Fibroblast of lung (primary cell): ENCODE measurements around the gene RBM33.

Experiments used
- CTCF ChIP-seq, 2 donors: IDR thresholded peaks in 1 of 2; conservative IDR thresholded peaks in 1 of 2; 1 replicate in 1 of 2; 2 replicates in 1 of 2; pipeline ENCODE4 v1.5.1; 2011 to 2012; ENCODE audit warnings: low read length in 2 of 2, control low read depth in 1 of 2, inconsistent platforms in 1 of 2, low read depth in 1 of 2, mild to moderate bottlenecking in 1 of 2
- EZH2 ChIP-seq: IDR thresholded peaks from 2 replicates; pipeline ENCODE4 v1.5.1; 2012; ENCODE audit warnings: low read length, control low read depth, mild to moderate bottlenecking; ENCODE audit errors: missing control alignments

GRCh38 chr7:155790666-155791065 lies 146.2 kb downstream of the RBM33 start:
- no peak for TF ChIP-seq CTCF (conservative IDR thresholded peaks at IDR 0.05 in 1 of 2, IDR thresholded peaks at IDR 0.05 in 1 of 2; ENCODE audit: low read depth in 1 of 2, low read length in 2 of 2)
- no peak for TF ChIP-seq EZH2
